ENCODE results near the gene PET100. TPM values are rescaled to one million over a fixed set of nuclear protein-coding genes. Genes with fewer than 3 reads are reported as not detected.

PET100 gene
- total and polyA plus RNA-seq, 2 experiments from 2014 or later, result 29.4 to 296 TPM

- H3K27ac ChIP-seq, result no peak overlapping the region
- DNase-seq (ENCODE audit: low spot score), result no peak
- no peaks in the 10 kb centered on the region for H3K9me2 ChIP-seq (replicated peaks; ENCODE audit: insufficient read depth)
- H3K4me2 ChIP-seq, result no peak overlapping the region
- peaks cover 47% of the 10 kb centered on the region for H4K20me1 ChIP-seq (ENCODE audit: insufficient read depth, poor library complexity, severe bottlenecking)
- no peak overlapping the region for H3K4me3 ChIP-seq
- no peak overlapping the region for H2AFZ ChIP-seq
- no peaks in the 10 kb centered on the region for H3K27me3 ChIP-seq
- no peaks in the 10 kb centered on the region for H3K4me1 ChIP-seq (ENCODE audit: insufficient read depth)
- TF ChIP-seq CTCF (IDR thresholded peaks at IDR 0.05; ENCODE audit: poor library complexity) (no peak), EZH2 (IDR thresholded peaks at IDR 0.05; ENCODE audit: borderline replicate concordance) (no peak), EZH2phosphoT487 (IDR thresholded peaks at IDR 0.05; ENCODE audit: low read depth, severe bottlenecking, unreplicated experiment) (no peak)
- H3K79me2 ChIP-seq, result peaks cover 29% of the 10 kb centered on the region
- no peaks in the 10 kb centered on the region for H3K36me3 ChIP-seq (replicated peaks; ENCODE audit: insufficient read depth, low read depth)
- WGBS (ENCODE audit: low lambda C conversion rate, missing lambda C conversion rate), result 98% methylated on average over 21 of the region's 25 CpGs
- H3K9me3 ChIP-seq (ENCODE audit: low read depth), result no peaks in the 10 kb centered on the region
Measured at GRCh38 chr19:7607874-7608560, 21.6 kb upstream of the PET100 start.

GRCh38 chr19:7610491-7611240 is 18.9 kb upstream of the PET100 start:
- DNase-seq (ENCODE audit: low spot score), result no peak
- TF ChIP-seq EZH2phosphoT487 (IDR thresholded peaks at IDR 0.05; ENCODE audit: low read depth, severe bottlenecking, unreplicated experiment) (no peak), CTCF (IDR thresholded peaks at IDR 0.05; ENCODE audit: poor library complexity) (no peak), EZH2 (IDR thresholded peaks at IDR 0.05; ENCODE audit: borderline replicate concordance) (no peak)
- Histone ChIP-seq H3K36me3 (replicated peaks; ENCODE audit: insufficient read depth, low read depth) (no peaks in the 10 kb centered on the region), H3K9me2 (replicated peaks; ENCODE audit: insufficient read depth) (no peaks in the 10 kb centered on the region), H3K4me2 (no peak overlapping the region), H3K27ac (no peak overlapping the region), H3K4me1 (ENCODE audit: insufficient read depth) (no peaks in the 10 kb centered on the region), H4K20me1 (ENCODE audit: insufficient read depth, poor library complexity, severe bottlenecking) (peaks cover 21% of the 10 kb centered on the region), H3K79me2 (peaks cover 2% of the 10 kb centered on the region), H3K9me3 (ENCODE audit: low read depth) (no peaks in the 10 kb centered on the region), H3K27me3 (no peaks in the 10 kb centered on the region), H3K4me3 (no peak overlapping the region), H2AFZ (no peak overlapping the region)
- WGBS (ENCODE audit: low lambda C conversion rate, missing lambda C conversion rate), result 93% methylated on average over 23 of the region's 31 CpGs

- no peaks in the 10 kb centered on the region for H3K36me3 ChIP-seq (replicated peaks; ENCODE audit: insufficient read depth, low read depth)
- H3K27ac ChIP-seq, result no peak overlapping the region
- no peak overlapping the region for H2AFZ ChIP-seq
Measured at GRCh38 chr19:7611541-7612279, 17.9 kb upstream of the PET100 start.

More at GRCh38 chr19:7611541-7612279, 17.9 kb upstream of the PET100 start:
- H4K20me1 ChIP-seq (ENCODE audit: insufficient read depth, poor library complexity, severe bottlenecking), result peaks cover 10% of the 10 kb centered on the region
- no peaks in the 10 kb centered on the region for H3K79me2 ChIP-seq
- TF ChIP-seq EZH2 (IDR thresholded peaks at IDR 0.05; ENCODE audit: borderline replicate concordance), result no peak
- no peak for TF ChIP-seq EZH2phosphoT487 (IDR thresholded peaks at IDR 0.05; ENCODE audit: low read depth, severe bottlenecking, unreplicated experiment)
- no peak for TF ChIP-seq CTCF (IDR thresholded peaks at IDR 0.05; ENCODE audit: poor library complexity)
- H3K4me3 ChIP-seq, result no peak overlapping the region
- no peak overlapping the region for H3K4me2 ChIP-seq
- DNase-seq (ENCODE audit: low spot score), result no peak
- WGBS (ENCODE audit: low lambda C conversion rate, missing lambda C conversion rate), result 94% methylated on average over 27 of the region's 41 CpGs
- no peaks in the 10 kb centered on the region for H3K4me1 ChIP-seq (ENCODE audit: insufficient read depth)
- H3K9me2 ChIP-seq (replicated peaks; ENCODE audit: insufficient read depth), result no peaks in the 10 kb centered on the region
- H3K27me3 ChIP-seq, result no peaks in the 10 kb centered on the region
- no peaks in the 10 kb centered on the region for H3K9me3 ChIP-seq (ENCODE audit: low read depth)
